Measurements from ENCODE around the gene CAMP. TPM values are rescaled to one million over a fixed set of nuclear protein-coding genes. Genes with fewer than 3 reads are reported as not detected.
A peak's percentile ranks its signal among the peaks of the same experiment; 100 is the strongest.
"Not testable (repeated sequence)": the region's sequence is repeated elsewhere in the genome, so short reads cannot be mapped to it uniquely, and the experiment has no call there.

The CAMP gene
- total RNA-seq, 1 donor from 2014 or later = 2.3 TPM

DNA sequence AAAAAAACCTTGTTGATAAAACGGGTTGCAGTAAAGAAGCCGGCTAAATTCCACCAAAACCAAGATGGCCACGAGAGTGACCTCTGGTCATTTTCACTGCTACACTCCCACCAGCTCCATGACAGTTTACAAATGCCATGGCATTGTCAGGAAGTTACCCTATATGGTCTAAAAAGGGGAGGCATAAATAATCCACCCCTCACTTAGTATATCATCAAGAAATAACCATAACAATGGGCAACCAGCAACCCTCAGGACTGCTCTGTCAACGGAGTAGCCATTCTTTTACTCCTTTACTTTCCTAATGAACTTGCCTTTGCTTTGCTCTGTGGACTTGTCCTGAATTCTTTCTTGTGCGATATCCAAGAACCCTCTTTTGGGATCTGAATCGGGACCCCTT is 20.7 kb upstream of the CAMP start:
- intact Hi-C loops (cut with DNase I) = no loop called here
- Histone ChIP-seq H3K9me3 (no peaks in the 10 kb centered on the region), H3K27ac (no peak overlapping the region), H3K4me3 (no peak overlapping the region), H3K36me3 (no peaks in the 10 kb centered on the region), H3K27me3 (ENCODE audit: low read depth) (no peaks in the 10 kb centered on the region), H3K4me1 (no peaks in the 10 kb centered on the region)
- no peak for ATAC-seq
- no peak for DNase-seq
- TF ChIP-seq, protein P1, sequence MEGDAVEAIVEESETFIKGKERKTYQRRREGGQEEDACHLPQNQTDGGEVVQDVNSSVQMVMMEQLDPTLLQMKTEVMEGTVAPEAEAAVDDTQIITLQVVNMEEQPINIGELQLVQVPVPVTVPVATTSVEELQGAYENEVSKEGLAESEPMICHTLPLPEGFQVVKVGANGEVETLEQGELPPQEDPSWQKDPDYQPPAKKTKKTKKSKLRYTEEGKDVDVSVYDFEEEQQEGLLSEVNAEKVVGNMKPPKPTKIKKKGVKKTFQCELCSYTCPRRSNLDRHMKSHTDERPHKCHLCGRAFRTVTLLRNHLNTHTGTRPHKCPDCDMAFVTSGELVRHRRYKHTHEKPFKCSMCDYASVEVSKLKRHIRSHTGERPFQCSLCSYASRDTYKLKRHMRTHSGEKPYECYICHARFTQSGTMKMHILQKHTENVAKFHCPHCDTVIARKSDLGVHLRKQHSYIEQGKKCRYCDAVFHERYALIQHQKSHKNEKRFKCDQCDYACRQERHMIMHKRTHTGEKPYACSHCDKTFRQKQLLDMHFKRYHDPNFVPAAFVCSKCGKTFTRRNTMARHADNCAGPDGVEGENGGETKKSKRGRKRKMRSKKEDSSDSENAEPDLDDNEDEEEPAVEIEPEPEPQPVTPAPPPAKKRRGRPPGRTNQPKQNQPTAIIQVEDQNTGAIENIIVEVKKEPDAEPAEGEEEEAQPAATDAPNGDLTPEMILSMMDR (IDR thresholded peaks at IDR 0.05) = no peak

DNA sequence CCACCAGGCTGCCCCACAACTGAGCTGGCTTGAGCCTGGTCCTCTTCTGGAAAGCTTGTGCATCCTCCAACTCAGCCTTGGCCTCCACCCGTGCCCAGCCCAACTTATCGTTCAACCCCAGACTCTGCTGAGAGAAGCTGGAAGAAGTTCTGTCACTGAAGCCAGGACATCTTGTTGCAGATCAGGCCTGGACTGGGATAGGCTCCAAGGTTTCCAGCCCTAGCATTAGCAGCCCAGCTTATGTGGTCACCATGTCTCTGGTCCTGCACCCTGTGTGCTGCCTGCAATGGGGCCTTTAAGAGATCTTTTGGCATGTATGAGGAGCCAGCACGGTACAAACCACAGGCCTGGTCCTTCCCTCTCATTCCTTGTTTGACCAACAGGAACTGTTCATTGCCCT is 15.2 kb upstream of the CAMP start:
- Histone ChIP-seq H3K36me3 (no peaks in the 10 kb centered on the region), H3K27me3 (ENCODE audit: low read depth) (no peaks in the 10 kb centered on the region), H3K4me1 (no peaks in the 10 kb centered on the region), H3K9me3 (no peaks in the 10 kb centered on the region), H3K27ac (no peak overlapping the region), H3K4me3 (no peak overlapping the region)
- DNase-seq (no peak), ATAC-seq (no peak)
- intact Hi-C loops (cut with DNase I) = no loop called here
- TF ChIP-seq, protein P1 (IDR thresholded peaks at IDR 0.05) = no peak

DNA sequence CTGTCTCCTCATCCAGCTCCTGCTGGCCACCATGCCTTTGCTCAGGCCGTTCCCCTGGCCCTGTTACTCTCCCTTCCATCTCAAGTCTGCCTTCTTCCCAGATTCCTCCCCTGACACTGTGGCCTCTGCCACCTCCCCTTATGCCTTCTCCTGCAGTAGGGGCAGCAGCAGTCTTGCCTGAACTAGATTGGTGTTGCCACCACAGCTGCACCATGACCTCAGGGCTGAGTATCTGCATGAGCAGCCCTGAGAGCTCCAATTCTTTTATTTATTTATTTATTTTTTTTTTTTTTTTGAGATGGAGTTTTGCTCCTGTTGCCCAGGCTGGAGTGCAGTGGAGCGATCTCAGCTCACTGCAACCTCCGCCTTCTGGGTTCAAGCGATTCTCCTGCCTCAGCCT is 13.8 kb upstream of the CAMP start:
- DNase-seq (no peak), ATAC-seq (no peak)
- H3K27me3 ChIP-seq (ENCODE audit: low read depth) = no peaks in the 10 kb centered on the region
- intact Hi-C loops (cut with DNase I) = no loop called here
- no peak overlapping the region for H3K27ac ChIP-seq
- TF ChIP-seq, protein P1 (IDR thresholded peaks at IDR 0.05) = no peak
- H3K9me3 ChIP-seq = no peaks in the 10 kb centered on the region
- peaks cover under 1% of the 10 kb centered on the region for H3K4me1 ChIP-seq
- H3K4me3 ChIP-seq = no peak overlapping the region
- no peaks in the 10 kb centered on the region for H3K36me3 ChIP-seq

DNA sequence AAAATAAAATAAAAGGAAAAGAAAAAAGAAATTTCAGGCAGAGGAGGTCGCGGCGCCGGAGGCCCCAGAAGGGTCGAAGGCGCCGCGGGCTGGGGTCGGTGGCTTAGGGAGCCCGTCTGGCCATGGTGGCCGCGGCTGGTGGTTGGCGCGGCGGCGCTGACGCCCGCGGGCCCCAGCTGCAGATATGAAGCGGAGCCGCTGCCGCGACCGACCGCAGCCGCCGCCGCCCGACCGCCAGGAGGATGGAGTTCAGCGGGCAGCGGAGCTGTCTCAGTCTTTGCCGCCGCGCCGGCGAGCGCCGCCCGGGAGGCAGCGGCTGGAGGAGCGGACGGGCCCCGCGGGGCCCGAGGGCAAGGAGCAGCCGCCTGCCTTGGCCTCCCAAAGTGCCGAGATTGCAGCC is 12.8 kb upstream of the CAMP start:
- H3K4me1 ChIP-seq = peaks cover 12% of the 10 kb centered on the region
- H3K36me3 ChIP-seq; ATAC-seq; H3K27ac ChIP-seq; H3K4me3 ChIP-seq; H3K9me3 ChIP-seq; H3K27me3 ChIP-seq (ENCODE audit: low read depth); DNase-seq; intact Hi-C loops (cut with DNase I): not testable (repeated sequence)

DNA sequence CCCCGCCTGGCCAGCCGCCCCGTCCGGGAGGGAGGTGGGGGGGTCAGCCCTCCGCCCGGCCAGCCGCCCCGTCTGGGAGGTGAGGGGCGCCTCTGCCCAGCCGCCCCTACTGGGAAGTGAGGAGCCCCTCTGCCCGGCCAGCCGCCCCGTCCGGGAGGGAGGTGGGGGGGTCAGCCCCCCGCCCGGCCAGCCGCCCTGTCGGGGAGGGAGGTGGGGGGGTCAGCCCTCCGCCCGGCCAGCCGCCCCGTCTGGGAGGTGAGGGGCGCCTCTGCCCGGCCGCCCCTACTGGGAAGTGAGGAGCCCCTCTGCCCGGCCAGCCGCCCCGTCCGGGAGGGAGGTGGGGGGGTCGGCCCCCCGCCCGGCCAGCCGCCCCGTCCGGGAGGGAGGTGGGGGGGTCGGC is 11.5 kb upstream of the CAMP start:
- H3K27ac ChIP-seq; DNase-seq; H3K9me3 ChIP-seq; H3K27me3 ChIP-seq (ENCODE audit: low read depth); ATAC-seq; H3K4me3 ChIP-seq; intact Hi-C loops (cut with DNase I); H3K36me3 ChIP-seq: not testable (repeated sequence)
- peaks cover 24% of the 10 kb centered on the region for H3K4me1 ChIP-seq

DNA sequence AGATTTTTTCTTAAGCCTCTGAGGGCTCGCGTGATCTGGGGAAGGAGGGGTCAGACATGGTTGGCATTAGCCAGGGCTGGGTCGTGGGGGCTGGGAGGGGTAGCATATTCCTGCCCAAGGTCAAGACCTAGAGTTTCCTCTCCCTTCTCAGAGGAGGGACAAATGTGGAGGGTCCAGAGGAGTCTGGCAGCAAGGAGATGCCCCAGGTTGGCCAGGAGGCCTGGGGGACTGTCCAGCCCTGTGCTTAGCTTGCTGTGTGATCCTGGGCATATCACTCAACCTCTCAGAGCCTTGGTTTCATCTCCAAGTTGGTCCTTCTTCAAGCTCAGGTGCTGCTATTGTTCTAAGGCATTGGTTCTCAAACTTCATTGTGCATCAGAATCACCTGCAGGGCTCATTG is 9.1 kb upstream of the CAMP start:
- ATAC-seq = no peak
- no peaks in the 10 kb centered on the region for H3K27me3 ChIP-seq (ENCODE audit: low read depth)
- intact Hi-C loops (cut with DNase I) = no loop called here
- no peak overlapping the region for H3K27ac ChIP-seq
- no peaks in the 10 kb centered on the region for H3K9me3 ChIP-seq
- peaks cover 34% of the 10 kb centered on the region for H3K4me1 ChIP-seq
- no peaks in the 10 kb centered on the region for H3K36me3 ChIP-seq
- H3K4me3 ChIP-seq = no peak overlapping the region
- DNase-seq = no peak
- TF ChIP-seq, protein P1 (IDR thresholded peaks at IDR 0.05) = no peak

DNA sequence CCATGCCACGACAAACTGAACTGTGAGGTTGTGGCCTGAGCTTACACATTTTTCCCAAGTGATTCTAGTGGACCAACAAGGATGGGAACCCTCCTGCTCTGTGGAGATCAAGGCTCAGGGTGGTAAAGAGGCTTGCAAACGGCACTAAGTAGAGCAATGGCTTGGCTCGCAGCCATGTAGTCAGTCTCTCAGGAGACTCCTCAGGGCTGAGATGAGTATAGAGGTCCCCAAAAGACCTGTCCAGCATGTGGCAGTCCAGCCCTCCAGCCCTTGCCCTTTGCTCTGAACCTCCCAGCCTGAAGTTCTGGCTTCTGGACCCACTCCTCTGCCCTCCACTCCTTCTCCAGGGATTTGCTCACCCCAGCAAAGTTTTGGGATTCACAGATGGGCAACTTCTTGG is 8.3 kb upstream of the CAMP start:
- no peaks in the 10 kb centered on the region for H3K9me3 ChIP-seq
- TF ChIP-seq, protein P1 (IDR thresholded peaks at IDR 0.05) = no peak
- H3K4me3 ChIP-seq = no peak overlapping the region
- intact Hi-C loops (cut with DNase I) = no loop called here
- H3K27me3 ChIP-seq (ENCODE audit: low read depth) = no peaks in the 10 kb centered on the region
- ATAC-seq (peak; percentile 55 to 66), DNase-seq (no peak)
- no peaks in the 10 kb centered on the region for H3K36me3 ChIP-seq
- H3K27ac ChIP-seq = peak overlapping the region; percentile 31
- H3K4me1 ChIP-seq = peaks cover 34% of the 10 kb centered on the region

Data from lower lobe of right lung (tissue), 2 donors.